Activated naive CD4-positive, alpha-beta T cell treated with anti-CD3 and anti-CD28 coated beads, Interleukin-2, amount 50 U/mL, for 72 hours (primary cell): ENCODE data around the gene ONECUT1. TPM values are rescaled to one million over a fixed set of nuclear protein-coding genes. Genes with fewer than 3 reads are reported as not detected.

ENCODE experiments used
- ATAC-seq, 2 donors: fragments of 150-1000 bp; cut with Tn5 transposase; 2 replicates each; pipeline ENCODE4 v1.10.0; 2021; ENCODE audit warnings: mild to moderate bottlenecking in 2 of 2, moderate library complexity in 2 of 2
- DNase-seq, 2 donors: peaks; one replicate each; pipeline ENCODE4 v3.0.0; 2021 to 2022; ENCODE audit warnings: low spot score in 2 of 2
- H3K27ac Mint-ChIP-seq, 2 donors: one replicate each; pipeline ENCODE4 v1.8.0; 2022; ENCODE audit warnings: mild to moderate bottlenecking in 2 of 2, mixed read lengths in 2 of 2
- H3K36me3 Mint-ChIP-seq, 2 donors: one replicate each; pipeline ENCODE4 v1.8.0; 2022; ENCODE audit warnings: mixed read lengths in 2 of 2
- H3K9me3 Mint-ChIP-seq, 2 donors: one replicate each; pipeline ENCODE4 v1.8.0; 2022; ENCODE audit warnings: mixed read lengths in 2 of 2
- total RNA-seq, 2 donors: library from RNA; stranded (reverse); gene quantifications; one replicate each; pipeline ENCODE4 v1.2.3, GENCODE V29; 2022

ONECUT1 gene
- total RNA-seq, 2 donors from 2014 or later, result not detected

- Mint-ChIP-seq H3K36me3 (no peaks in the 10 kb centered on the region), H3K27ac (no peak overlapping the region), H3K9me3 (no peaks in the 10 kb centered on the region)
- ATAC-seq, result no peak
- DNase-seq, result no peak
Observed at GRCh38 chr15:52762621-52763020, 27.5 kb downstream of the ONECUT1 start.

DNA sequence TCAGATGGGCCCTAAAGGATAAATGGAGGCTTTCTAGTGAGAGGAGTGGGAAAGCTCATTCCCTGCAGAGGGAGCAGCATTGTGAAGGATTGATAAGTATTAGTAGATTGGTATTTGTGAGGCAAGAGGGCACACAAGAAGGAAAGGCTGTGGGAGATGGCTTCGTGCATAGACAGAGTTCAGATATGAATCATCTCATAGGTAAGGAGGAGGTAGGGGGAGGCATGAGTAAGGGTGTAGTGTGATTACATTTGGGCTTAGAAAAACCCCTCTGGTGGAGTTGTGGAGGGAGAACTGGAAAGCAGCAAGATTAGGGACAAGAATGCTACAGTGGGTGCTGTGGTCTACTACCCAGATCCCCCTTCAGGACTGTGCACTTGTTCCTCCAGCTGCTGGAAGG, 29.6 kb downstream of the ONECUT1 start:
- DNase-seq (no peak), ATAC-seq (peak; percentile 46 to 53)
- no peaks in the 10 kb centered on the region for H3K36me3 Mint-ChIP-seq
- H3K9me3 Mint-ChIP-seq, result no peaks in the 10 kb centered on the region
- no peak overlapping the region for H3K27ac Mint-ChIP-seq

GRCh38 chr15:52759969-52760368, 30.2 kb downstream of the ONECUT1 start:
- Mint-ChIP-seq H3K36me3 (no peaks in the 10 kb centered on the region), H3K9me3 (no peaks in the 10 kb centered on the region), H3K27ac (no peak overlapping the region)
- DNase-seq (no peak), ATAC-seq (no peak)

DNA sequence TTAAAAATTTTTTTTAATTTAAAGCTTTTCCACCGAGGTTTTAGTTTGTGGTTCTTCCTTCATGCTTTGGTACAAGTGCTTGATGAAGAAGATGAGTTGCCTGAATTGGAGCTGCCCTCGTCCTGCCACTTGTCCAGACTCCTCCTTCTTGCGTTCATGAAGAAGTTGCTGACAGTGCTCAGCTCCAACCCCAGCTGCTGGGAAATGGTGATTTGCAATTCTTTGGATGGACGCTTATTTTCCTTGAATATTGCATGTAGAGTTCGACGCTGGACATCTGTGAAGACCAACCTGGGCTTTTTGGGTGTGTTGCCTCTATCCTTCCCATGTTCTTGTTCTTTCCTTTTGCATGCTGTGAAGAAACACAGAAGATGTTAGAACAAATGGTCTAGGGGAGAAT, 32.6 kb downstream of the ONECUT1 start:
- ATAC-seq (no peak), DNase-seq (no peak)
- H3K36me3 Mint-ChIP-seq, result no peaks in the 10 kb centered on the region
- H3K9me3 Mint-ChIP-seq, result no peaks in the 10 kb centered on the region
- H3K27ac Mint-ChIP-seq, result no peak overlapping the region

DNA sequence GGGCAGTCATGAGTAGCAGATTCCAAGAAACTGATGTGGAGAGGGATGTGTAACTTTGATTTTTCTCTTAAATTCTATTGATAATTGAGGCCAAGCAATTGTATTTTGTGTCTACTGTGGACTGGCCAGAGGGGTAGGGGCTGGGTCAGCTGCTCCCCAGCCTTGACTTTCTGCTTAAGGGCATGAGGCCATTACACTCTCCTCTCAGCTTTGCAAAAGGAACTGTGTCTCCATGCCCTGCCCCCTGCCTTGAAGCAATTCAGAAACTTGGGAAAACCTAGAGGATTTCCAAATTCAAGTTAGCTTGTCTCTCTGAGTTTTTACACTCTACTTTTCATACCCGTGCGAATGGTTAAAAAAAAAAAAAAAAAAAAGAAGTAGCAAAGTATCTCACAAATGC, 38.6 kb downstream of the ONECUT1 start:
- ATAC-seq, result no peak
- H3K36me3 Mint-ChIP-seq, result no peaks in the 10 kb centered on the region
- no peaks in the 10 kb centered on the region for H3K9me3 Mint-ChIP-seq
- DNase-seq, result no peak
- no peak overlapping the region for H3K27ac Mint-ChIP-seq

DNA sequence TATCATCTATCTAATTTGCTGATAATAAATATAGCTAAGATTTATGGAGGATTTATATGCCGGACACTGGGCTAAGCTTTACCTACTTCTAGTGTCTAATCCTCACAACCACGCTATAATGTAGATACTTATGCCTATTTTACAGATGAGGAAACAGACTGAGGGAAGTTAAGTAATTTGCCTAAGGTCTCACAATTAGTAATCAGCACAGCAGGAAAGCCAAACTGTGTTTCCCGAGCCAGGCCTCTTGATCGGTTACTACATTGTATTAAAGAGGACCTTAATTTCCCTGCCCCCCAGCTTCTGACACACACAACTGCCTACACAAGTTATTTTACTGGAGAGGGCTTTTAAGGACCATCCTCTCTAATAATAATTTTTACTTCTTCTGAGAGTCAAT, 40.9 kb downstream of the ONECUT1 start:
- Mint-ChIP-seq H3K9me3 (no peaks in the 10 kb centered on the region), H3K27ac (no peak overlapping the region), H3K36me3 (no peaks in the 10 kb centered on the region)
- DNase-seq, result no peak
- ATAC-seq, result no peak

GRCh38 chr15:52746162-52746757, 43.9 kb downstream of the ONECUT1 start:
- Mint-ChIP-seq H3K27ac (peak overlapping the region in 1 of 2 donors; percentile 38), H3K9me3 (no peaks in the 10 kb centered on the region), H3K36me3 (no peaks in the 10 kb centered on the region)
- no peak for ATAC-seq
- no peak for DNase-seq

GRCh38 chr15:52745326-52746161, 44.6 kb downstream of the ONECUT1 start:
- Mint-ChIP-seq H3K9me3 (no peaks in the 10 kb centered on the region), H3K36me3 (no peaks in the 10 kb centered on the region), H3K27ac (no peak overlapping the region)
- no peak for DNase-seq
- no peak for ATAC-seq

- Mint-ChIP-seq H3K36me3 (no peaks in the 10 kb centered on the region), H3K9me3 (no peaks in the 10 kb centered on the region), H3K27ac (no peak overlapping the region)
- no peak for ATAC-seq
- no peak for DNase-seq
Observed at GRCh38 chr15:52738311-52738710, 51.8 kb downstream of the ONECUT1 start.

- Mint-ChIP-seq H3K27ac (no peak overlapping the region), H3K36me3 (no peaks in the 10 kb centered on the region), H3K9me3 (no peaks in the 10 kb centered on the region)
- no peak for ATAC-seq
- no peak for DNase-seq
Observed at GRCh38 chr15:52737720-52738119, 52.4 kb downstream of the ONECUT1 start.

DNA sequence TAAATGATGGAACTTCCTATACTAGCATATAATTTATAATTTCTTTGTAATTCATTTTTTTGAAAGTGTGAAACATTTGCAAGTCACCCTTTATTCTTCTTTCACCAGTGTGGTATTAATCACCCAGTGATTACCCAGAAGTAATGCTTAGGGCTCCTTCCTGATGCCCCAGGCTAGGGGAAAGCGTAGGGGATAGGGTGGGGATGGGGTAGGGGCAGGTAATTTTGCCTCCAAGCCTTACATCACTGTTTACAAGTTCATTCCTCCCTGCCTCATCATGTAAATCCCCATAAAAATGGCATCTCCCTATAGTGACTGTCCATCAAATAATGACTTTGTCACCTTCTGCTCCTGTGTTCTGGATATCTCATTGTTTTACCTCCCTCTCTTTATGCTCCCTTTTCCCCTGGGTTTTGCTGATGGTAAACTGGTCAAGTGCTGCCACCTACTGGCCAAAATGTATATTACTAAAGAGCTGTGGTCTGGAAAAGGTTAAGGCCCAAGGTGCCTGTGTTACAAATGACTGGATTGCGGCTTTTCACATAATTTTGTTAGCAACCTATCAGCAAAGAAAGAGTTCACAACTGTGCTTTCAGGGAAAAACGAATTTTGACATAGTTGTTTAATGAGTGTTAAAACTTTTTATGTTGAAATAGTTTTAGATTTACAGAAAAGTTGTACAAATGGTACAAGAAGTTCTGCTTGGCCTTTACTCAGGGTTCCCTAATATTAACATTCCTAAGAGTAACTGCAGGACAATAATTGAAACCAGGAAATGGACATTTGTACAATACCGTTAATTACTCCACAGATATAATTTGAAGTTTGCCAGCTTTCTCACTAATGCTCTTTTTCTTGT, 54.7 kb downstream of the ONECUT1 start:
- no peaks in the 10 kb centered on the region for H3K36me3 Mint-ChIP-seq
- H3K9me3 Mint-ChIP-seq, result no peaks in the 10 kb centered on the region
- ATAC-seq (peak; percentile 88 to 91), DNase-seq (peak in 1 of 2 donors; percentile 86)
- no peak overlapping the region for H3K27ac Mint-ChIP-seq

DNA sequence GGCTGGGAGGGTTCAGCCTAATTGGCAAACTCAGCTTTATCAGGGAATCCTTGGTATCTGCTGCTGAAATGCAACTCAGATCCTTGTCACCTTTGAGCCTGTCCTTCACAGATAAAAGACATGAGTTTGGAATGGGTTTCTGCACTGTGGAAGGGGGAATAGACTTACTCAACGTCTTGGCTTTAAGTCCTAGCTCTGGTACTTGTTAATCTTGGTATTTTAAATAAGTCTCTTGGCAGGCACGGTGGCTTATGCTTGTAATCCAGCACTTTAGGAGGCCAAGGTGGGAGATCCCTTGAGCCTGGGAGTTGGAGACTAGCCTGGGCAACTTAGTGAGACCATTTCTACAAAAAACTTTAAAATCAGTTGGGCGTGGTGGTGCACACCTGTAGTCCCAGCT, 55.8 kb downstream of the ONECUT1 start:
- DNase-seq (no peak), ATAC-seq (no peak)
- Mint-ChIP-seq H3K9me3 (no peaks in the 10 kb centered on the region), H3K36me3 (no peaks in the 10 kb centered on the region), H3K27ac (no peak overlapping the region)

- ATAC-seq, result no peak
- Mint-ChIP-seq H3K36me3 (no peaks in the 10 kb centered on the region), H3K27ac (no peak overlapping the region), H3K9me3 (no peaks in the 10 kb centered on the region)
- no peak for DNase-seq
Observed at GRCh38 chr15:52733696-52734255, 56.4 kb downstream of the ONECUT1 start.

GRCh38 chr15:52733088-52733487, 57.0 kb downstream of the ONECUT1 start:
- DNase-seq, result no peak
- Mint-ChIP-seq H3K9me3 (no peaks in the 10 kb centered on the region), H3K36me3 (no peaks in the 10 kb centered on the region), H3K27ac (no peak overlapping the region)
- ATAC-seq, result no peak

- no peaks in the 10 kb centered on the region for H3K9me3 Mint-ChIP-seq
- no peak overlapping the region for H3K27ac Mint-ChIP-seq
- H3K36me3 Mint-ChIP-seq, result no peaks in the 10 kb centered on the region
- no peak for DNase-seq
- ATAC-seq, result no peak
Observed at GRCh38 chr15:52732551-52732950, 57.6 kb downstream of the ONECUT1 start.

GRCh38 chr15:52731732-52732470, 58.2 kb downstream of the ONECUT1 start:
- H3K36me3 Mint-ChIP-seq, result no peaks in the 10 kb centered on the region
- DNase-seq, result no peak
- peak in 1 of 2 donors; percentile 21 for ATAC-seq
- H3K27ac Mint-ChIP-seq, result no peak overlapping the region
- H3K9me3 Mint-ChIP-seq, result no peaks in the 10 kb centered on the region
